Epidermal melanocyte (primary cell): Measurements from ENCODE around the gene MRPS22.
"Not testable (repeated sequence)": the region's sequence is repeated elsewhere in the genome, so short reads cannot be mapped to it uniquely, and the experiment has no call there.

ENCODE experiments used
- DNase-seq: peaks from one replicate; pipeline ENCODE4 v3.0.0; 2011; ENCODE audit warnings: low spot score; ENCODE audit not compliant: insufficient read length

MRPS22 gene

DNA sequence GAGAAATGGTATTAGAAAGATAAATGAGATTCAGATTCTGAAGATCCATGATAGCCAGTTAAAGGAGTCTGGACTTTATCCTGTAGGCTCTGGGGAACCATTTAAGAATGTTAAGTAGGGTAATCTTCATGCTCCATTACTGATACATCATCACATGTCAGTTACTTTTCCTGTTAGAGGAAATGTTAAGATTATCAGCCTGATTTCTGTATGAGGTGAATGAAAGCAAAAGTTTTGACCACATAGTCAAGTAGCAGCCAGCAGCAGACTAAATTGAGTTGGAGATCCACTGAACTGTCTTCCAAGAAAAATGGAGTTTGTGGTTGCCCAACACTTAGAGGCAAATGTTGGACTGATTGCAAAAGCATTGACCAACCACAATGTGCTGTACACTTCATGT, 50.3 kb downstream of the MRPS22 start:
- no peak for DNase-seq

DNA sequence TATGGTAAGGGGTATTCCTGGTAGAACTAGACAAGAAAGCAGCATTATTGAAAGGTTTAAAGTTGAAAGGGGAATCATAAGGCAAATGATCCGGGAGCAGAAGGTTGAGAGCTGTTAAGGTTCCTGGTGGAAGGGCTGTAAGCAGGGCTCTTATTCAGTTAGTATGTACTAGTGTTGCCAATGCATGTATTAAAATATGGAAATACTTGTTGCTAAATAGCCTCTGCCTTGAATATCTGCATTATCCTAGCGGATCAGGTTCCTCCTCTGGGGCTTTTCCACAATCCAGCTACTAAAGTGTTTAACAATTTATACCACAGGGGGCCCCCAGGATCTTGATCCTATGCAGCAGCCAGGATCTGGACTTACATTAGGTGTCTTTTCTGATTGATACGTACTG, 52.9 kb downstream of the MRPS22 start:
- no peak for DNase-seq

DNA sequence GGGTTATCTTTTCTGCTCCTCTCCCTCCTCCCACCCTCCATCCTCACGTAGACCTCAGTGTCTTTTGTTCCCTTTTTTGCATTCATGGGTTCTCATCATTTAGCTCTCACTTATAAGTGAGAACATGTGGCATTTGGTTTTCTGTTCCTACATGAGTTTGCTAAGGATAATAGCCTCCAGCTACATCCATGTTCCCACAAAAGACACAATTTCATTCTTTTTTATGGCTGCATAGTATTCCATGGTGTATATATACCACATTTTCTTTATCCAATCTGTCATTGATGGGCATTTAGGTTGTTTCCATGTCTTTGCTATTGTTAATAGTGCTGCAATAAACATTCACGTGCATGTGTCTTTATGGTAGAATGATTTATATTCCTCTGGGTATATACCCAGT, 57.3 kb downstream of the MRPS22 start:
- DNase-seq: not testable (repeated sequence)
